T47D (cell line): Measurements from ENCODE around the gene CERS2.

ENCODE experiments used
- DNase-seq, 2 experiments: peaks; one replicate each; pipeline versions ENCODE4 v3.0.0 to v3.0.0-alpha.2; 2011 to 2012; ENCODE audit warnings: low read depth in 1 of 2, low spot score in 1 of 2
- JUND ChIP-seq: IDR thresholded peaks from 2 replicates; pipeline ENCODE4 v1.6.1; 2012; ENCODE audit warnings: low read depth
- in situ Hi-C: cut with HindIII; loops from 2 replicates; pipeline ENCODE4 v1.10.0; 2016; ENCODE audit warnings: low sequenced_read_pairs, low pct_unique_long_range_greater_than_20kb

The CERS2 gene

GRCh38 chr1:150972417-150972940, 2.2 kb downstream of the CERS2 start:
- DNase-seq: peak in 1 of 2 experiments; percentile 51
- TF ChIP-seq JUND: no peak
- in situ Hi-C loops: no loop called here

- TF ChIP-seq JUND: 0 out of 2 replicates have a peak, but pooled peaks have one; percentile 17
- DNase-seq: peak; percentile 57 to 70
These were observed 2.8 kb downstream of the CERS2 start for GRCh38 chr1:150971583-150972416.

GRCh38 chr1:150970808-150971582, 3.6 kb downstream of the CERS2 start:
- in situ Hi-C loops: no loop called here
- TF ChIP-seq JUND: no peak
- peak; percentile 45 to 88 for DNase-seq

More at GRCh38 chr1:150971583-150972416, 2.8 kb downstream of the CERS2 start:
- in situ Hi-C loops: no loop called here

GRCh38 chr1:150969626-150970025, 5.0 kb downstream of the CERS2 start:
- DNase-seq: no peak
- no peak for TF ChIP-seq JUND
- in situ Hi-C loops: no loop called here

GRCh38 chr1:150968491-150968890, 6.1 kb downstream of the CERS2 start:
- in situ Hi-C loops: no loop called here
- DNase-seq: peak in 1 of 2 experiments; percentile 44
- TF ChIP-seq JUND: no peak

DNA sequence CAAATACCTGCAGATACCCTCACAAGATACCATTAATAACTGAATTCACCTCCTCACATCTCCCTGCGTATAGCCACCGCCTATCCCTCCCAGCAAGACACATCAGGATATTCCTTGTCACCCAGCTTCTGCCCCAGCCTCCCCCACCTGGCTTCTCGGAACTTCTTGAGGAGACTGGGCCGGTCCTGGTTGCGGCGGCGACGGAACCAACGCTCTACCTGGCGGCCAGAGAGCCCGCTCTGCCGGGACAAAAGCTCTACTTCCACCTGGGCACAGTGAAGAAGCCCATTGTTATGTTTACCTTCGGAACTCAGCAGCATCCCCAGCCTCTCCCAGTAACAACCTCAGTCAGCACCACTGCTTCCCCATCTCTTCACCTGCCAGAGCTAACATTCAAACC, 6.7 kb downstream of the CERS2 start:
- DNase-seq: no peak
- no peak for TF ChIP-seq JUND
- in situ Hi-C loops: no loop called here

GRCh38 chr1:150966011-150966410, 8.6 kb downstream of the CERS2 start:
- no peak for TF ChIP-seq JUND
- in situ Hi-C loops: no loop called here
- no peak for DNase-seq

- no peak for DNase-seq
- TF ChIP-seq JUND: no peak
- in situ Hi-C loops: no loop called here
These were observed 9.0 kb downstream of the CERS2 start for GRCh38 chr1:150965605-150966004.

DNA sequence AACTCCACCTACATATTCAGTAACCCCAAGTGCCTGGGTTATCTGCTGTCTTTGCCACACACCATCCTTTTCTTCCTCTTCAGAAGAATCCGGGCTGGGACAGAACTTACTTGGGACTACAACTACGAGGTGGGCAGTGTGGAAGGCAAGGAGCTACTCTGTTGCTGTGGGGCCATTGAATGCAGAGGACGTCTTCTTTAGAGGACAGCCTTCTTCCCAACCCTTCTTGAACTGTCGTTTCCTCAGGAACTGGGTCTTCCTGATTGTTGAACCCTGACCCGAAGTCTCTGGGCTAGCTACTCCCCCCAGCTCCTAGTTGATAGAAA, 10.5 kb downstream of the CERS2 start:
- no peak for DNase-seq
- in situ Hi-C loops: no loop called here
- no peak for TF ChIP-seq JUND

GRCh38 chr1:150963321-150964163, 11.1 kb downstream of the CERS2 start:
- in situ Hi-C loops: no loop called here
- no peak for TF ChIP-seq JUND
- peak in 1 of 2 experiments; percentile 66 for DNase-seq

DNA sequence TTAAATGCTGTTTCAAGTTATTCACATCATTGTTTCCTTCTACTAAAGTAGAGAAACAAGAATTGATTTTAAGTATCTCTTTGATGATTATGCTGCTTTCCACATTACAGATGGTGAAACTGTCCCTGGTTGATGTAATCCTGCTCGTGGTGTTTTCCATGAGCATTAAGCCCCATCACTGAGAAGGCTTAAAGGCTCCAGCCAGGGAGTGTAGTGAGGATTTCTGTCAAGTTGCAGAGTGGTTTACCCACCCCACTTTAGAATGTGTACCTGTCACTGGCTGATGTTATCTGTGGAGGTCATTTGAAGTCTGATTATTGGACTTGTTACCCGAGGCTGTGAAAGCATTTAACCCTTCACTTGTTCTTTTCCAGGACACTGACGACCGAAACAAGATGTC, 12.9 kb downstream of the CERS2 start:
- in situ Hi-C loops: no loop called here
- TF ChIP-seq JUND: no peak
- DNase-seq: peak in 1 of 2 experiments; percentile 22

DNA sequence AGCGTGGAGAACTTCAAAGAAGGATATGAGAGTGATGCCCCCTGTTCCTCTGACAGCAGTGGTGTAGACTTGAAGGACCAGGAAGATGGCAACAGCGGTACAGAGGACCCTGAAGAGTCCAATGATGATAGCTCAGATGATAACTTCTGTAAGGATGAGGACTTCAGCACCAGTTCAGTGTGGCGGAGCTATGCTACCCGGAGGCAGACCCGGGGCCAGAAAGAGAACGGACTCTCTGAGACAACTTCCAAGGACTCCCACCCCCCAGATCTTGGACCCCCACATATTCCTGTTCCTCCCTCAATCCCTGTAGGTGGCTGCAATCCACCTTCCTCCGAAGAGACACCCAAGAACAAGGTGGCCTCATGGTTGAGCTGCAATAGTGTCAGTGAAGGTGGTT, 14.0 kb downstream of the CERS2 start:
- in situ Hi-C loops: no loop called here
- no peak for DNase-seq
- no peak for TF ChIP-seq JUND
